GM21576 (cell line): ENCODE measurements around the gene UBE2G2.

ENCODE experiments used
- ATAC-seq: cut with Tn5 transposase; IDR thresholded peaks from one replicate; pipeline ENCODE4 v1.9.1; 2021; ENCODE audit warnings: mild to moderate bottlenecking, moderate library complexity; ENCODE audit not compliant: unreplicated experiment

Gene UBE2G2

DNA sequence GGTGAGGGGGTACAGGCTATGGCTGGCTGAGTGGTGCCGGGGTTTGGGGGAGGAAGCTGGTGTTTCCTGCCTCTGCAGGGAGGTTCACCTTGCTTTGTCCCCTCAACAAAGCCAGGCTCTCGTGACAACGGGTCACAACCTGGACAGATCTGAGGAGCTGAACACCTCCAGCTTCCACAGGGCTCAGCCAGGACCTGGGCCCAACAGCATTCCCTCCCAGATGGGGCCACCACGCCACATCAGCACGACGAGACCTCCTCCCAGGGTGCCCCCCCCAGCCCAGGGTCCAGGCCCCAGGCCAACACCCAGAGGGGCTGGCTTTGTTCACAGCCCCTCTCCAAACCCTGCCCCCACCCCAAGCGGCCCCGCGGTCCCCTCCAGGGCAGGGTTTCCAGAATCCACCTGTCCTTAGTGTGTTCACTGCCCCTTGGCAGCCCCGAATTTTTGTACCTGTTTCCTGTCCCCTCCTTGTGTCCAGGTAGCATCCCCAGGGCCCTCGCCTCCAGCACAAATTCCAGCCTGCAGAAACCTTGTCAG, 34.7 kb downstream of the UBE2G2 start:
- no peak for ATAC-seq

GRCh38 chr21:44766014-44766817, 35.4 kb downstream of the UBE2G2 start:
- ATAC-seq = no peak

DNA sequence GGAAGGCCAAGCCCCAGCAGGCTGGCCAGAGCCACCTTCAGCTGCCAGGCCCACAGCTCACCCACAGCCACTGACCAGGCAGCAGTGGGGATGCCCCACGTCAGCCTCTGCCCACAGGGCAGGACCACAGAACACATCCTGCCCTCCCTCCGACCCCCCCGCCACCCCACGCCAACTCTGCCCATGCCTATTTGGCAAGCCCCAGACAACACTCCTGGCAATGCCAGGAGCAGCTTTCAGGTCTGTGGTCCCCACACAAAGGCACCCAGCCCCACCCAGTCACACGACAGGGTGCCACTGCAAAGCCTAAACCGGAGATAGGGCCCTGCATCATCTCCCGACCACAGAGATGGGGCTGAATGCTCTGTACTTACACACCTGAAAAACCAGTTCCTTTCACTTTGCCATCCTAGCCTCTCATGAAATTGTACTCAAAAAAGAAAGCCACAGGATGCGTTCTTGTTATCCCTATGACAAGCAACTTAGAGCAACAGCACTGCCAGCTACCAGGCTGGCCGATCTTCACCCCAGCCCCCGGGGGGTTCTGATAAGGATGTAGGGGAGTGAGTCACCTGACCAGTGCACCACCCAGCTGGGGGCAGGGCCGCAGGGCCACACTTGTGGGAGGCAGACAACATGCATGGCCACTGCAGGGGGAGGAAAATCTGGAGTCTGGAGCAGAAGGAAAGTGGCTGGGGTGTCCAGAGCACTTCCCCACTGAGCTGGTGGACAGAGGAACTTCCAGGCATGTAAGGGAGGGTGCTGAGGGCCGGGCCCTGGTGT, 36.2 kb downstream of the UBE2G2 start:
- no peak for ATAC-seq

DNA sequence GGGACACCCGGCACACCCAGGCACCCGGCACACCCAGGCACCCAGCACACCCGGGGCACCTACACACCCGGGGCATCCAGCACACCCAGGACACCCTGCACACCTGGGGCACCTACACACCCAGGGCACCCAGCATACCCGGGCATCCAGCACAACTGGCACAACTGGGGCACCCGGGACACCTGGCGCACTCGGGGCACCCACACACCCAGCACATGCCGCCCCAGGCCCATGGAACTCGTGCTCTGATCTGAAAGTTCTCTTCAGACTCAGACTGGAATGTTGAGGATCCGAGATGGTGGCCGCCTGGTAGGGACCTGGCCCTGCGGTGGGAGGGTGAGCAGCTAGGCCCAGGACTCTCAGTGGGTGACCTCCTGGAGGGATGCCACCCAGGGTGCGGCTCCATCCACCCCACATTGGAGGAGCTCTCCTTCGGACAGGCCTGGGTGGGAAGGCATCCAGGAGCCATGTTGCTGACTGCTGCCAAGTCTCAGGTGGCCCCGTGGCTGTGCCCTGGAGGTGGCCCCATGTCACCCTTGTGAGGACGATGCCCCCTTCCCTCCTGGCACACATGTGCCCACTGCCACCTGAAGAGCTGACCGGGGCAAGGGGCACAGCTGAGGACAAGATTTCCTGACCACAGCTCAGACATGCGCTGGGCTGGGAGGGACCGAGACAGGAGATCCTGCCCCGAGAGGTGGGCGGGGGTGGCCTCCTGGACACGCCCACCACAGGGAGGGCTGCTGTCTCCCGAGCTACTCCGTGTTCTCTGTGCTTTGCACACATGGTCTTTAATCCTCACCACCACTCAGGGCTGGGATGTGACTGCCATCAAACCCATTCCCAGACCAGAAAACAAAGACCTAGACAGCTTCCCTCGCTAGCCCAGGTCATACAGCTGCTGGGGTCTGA, 37.0 kb downstream of the UBE2G2 start:
- ATAC-seq = no peak

- ATAC-seq = no peak
Observed at GRCh38 chr21:44763451-44764318, 37.9 kb downstream of the UBE2G2 start.

DNA sequence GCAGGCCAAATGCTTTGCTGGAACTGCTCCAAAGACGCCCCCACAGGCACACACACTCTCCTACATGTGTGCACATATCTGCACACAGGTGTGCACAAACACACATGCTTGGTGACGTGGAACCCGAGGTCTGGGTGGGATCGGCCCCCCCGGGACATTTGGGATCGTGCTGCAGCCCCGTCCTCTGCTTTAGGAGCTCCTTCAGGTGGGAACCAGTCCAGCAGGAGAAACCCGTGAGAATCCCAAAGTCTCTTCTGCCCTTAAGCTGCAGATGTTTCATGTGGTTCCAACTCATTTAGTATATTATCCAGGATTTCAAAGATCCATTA, 38.6 kb downstream of the UBE2G2 start:
- ATAC-seq = no peak

DNA sequence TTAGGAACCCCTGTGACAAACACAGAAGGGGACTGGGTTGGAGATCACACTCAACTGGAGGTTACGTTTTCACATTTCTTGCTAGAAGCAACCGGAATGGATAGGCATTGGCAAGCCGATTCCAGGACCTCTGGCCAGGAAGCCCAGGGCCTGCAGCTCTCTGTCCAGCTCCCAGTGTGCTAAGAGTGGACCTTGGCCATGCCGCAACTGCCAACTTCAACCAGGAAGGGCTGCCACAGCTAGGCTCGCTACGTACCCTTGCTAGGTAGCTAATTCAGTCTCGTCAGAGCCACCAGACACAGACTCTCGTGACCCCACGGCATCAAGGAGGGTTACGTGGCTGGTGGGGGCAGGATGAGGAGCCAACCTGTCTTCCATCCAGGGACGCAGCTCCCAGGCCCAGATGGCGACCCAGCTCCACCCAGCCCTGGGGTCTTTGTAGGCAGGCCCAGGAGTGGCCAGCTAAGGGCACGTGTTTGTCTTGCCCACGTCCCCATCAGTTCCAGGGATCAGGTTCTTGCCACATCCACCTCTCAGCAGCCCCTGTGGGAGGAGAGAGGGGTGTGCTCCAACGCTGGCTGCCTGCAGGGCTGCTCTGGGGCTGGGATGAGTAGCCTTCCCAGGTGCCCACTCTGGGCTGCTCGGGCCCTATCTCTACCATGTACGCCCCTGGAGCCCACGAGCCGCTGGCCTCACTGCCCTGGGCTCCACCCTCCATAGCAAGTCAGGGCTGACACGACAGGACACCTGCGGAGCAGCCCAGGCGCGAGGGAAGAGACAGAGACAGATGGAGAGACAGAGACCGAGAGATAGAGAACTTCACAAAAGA, 39.2 kb downstream of the UBE2G2 start:
- ATAC-seq = no peak

GRCh38 chr21:44761747-44762208, 39.8 kb downstream of the UBE2G2 start:
- no peak for ATAC-seq

- no peak for ATAC-seq
Observed at GRCh38 chr21:44761011-44761729, 40.5 kb downstream of the UBE2G2 start.

GRCh38 chr21:44760376-44760775, 41.2 kb downstream of the UBE2G2 start:
- ATAC-seq = no peak

GRCh38 chr21:44759628-44760285, 41.9 kb downstream of the UBE2G2 start:
- no peak for ATAC-seq

GRCh38 chr21:44758781-44759627, 42.6 kb downstream of the UBE2G2 start:
- no peak for ATAC-seq

- no peak for ATAC-seq
Observed at GRCh38 chr21:44758141-44758561, 43.5 kb downstream of the UBE2G2 start.

DNA sequence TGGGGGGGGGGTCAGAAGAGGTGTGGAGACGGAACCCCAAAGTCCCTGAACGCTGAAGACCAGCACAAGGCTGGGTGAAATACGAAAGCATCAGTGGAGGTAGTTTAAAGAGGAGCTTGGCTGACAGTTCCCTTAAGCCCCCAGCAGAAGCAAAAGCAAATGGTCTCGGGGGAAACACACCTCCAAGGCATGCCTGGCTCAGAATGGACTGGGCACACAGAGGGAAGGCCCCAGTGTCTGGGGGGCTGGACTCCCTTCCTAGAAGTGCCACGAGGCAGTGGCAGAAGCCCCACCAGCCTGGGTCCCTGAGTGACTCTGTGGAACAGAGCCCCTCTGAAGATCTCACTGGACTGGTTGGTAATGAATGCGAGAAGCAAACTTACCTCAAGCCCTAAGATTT, 43.9 kb downstream of the UBE2G2 start:
- ATAC-seq = no peak

DNA sequence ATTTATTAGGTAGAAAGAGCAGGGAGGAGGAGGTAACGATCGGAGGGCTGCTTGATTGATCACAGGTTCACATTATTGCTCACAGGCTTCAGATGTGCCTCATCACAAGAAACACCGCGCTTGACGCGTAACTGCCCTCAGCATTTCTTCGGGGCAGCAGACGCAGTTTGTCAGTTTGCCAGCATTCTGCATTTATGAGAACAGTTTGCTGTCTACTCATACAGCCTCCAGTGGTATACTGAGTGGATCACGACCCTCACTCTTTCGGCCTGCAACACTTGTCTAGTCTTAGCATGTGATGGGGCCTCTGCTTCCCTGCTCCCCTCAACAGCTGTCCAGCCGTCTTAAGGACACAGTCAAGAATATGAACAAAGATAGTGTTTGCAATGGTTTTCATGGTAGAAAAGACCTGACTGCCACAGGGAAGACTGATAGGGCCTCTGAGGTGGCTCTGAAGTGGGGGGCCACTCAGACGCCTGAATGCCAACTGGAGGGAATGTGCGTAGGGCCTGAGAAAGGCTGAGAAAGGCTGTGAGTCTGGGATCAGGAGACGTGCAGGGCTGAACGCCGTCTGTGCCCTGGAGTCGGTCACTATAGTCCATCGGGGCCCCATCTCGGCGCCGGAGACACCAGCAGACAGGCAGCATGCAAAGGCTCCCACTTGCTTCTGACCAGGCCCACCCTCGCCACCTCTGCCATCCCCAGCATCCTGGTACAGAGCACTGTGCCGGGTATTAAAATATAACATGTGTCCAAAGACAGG, 45.0 kb downstream of the UBE2G2 start:
- ATAC-seq = no peak

- no peak for ATAC-seq
Observed at GRCh38 chr21:44755227-44755626, 46.4 kb downstream of the UBE2G2 start.
